ENCODE results near the gene LRP8. TPM values are rescaled to one million over a fixed set of nuclear protein-coding genes. Genes with fewer than 3 reads are reported as not detected.
A peak's percentile ranks its signal among the peaks of the same experiment; 100 is the strongest.

The LRP8 gene
- polyA plus RNA-seq, 1 donor (not counting 4 experiments of a cell fraction or from before 2014, with no cell fraction given), result 31.0 TPM

GRCh38 chr1:53362851-53363642 is 35.2 kb upstream of the LRP8 start:
- no peak for FAIRE-seq

GRCh38 chr1:53362270-53362669 is 34.4 kb upstream of the LRP8 start:
- FAIRE-seq, result no peak
- dilution Hi-C loops (cut with MboI; ENCODE audit: extremely low pct_ligation_motif_present, low sequenced_read_pairs), result no loop called here

More at GRCh38 chr1:53362851-53363642, 35.2 kb upstream of the LRP8 start:
- no peak overlapping the region for H3K4me3 ChIP-seq (ENCODE audit: control insufficient read depth in 2 of 3, extremely low read depth in 1 of 3, insufficient read depth in 2 of 3, low read depth in 1 of 3, low read length in 3 of 3)
- no peaks in the 10 kb centered on the region for H3K36me3 ChIP-seq (ENCODE audit: control insufficient read depth in 2 of 2, extremely low read depth in 1 of 2, insufficient read depth in 2 of 2, low read length in 2 of 2)
- H3K4me2 ChIP-seq (ENCODE audit: control insufficient read depth, extremely low read depth, insufficient read depth, low read depth, low read length), result no peak overlapping the region
- no peaks in the 10 kb centered on the region for H3K4me1 ChIP-seq (ENCODE audit: control insufficient read depth, extremely low read depth, insufficient read depth, low read length)
- no peaks in the 10 kb centered on the region for H3K79me2 ChIP-seq (ENCODE audit: control insufficient read depth, insufficient read depth, low read length)
- DNase-seq (ENCODE audit: low read depth, low spot score), result no peak
- H2AFZ ChIP-seq (ENCODE audit: control insufficient read depth, low read length), result no peak overlapping the region
- no peak overlapping the region for H3K27ac ChIP-seq (ENCODE audit: control insufficient read depth, insufficient read depth, low read length)
- peak in 2 of 3 experiments; percentile 4 to 17 for TF ChIP-seq CTCF (optimal IDR thresholded peaks at IDR 0.05 in 1 of 3, IDR thresholded peaks at IDR 0.05 in 1 of 3, conservative IDR thresholded peaks at IDR 0.05 in 1 of 3; ENCODE audit: extremely low read depth in 1 of 3, insufficient read depth in 2 of 3, low read length in 3 of 3)
- TF ChIP-seq EZH2 (IDR thresholded peaks at IDR 0.05; ENCODE audit: low read length), result no peak
- no peaks in the 10 kb centered on the region for H3K9me1 ChIP-seq (ENCODE audit: control insufficient read depth, extremely low read depth, insufficient read depth, low read length)
- H3K27me3 ChIP-seq (ENCODE audit: control insufficient read depth, extremely low read depth, insufficient read depth, low read length), result peaks cover 4% of the 10 kb centered on the region
- dilution Hi-C loops (cut with MboI; ENCODE audit: extremely low pct_ligation_motif_present, low sequenced_read_pairs), result no loop called here
- H3K9ac ChIP-seq (ENCODE audit: control insufficient read depth, extremely low read depth, insufficient read depth, low read length), result no peak overlapping the region
- H4K20me1 ChIP-seq (ENCODE audit: control insufficient read depth, extremely low read depth, insufficient read depth, low read length), result no peaks in the 10 kb centered on the region
- H3K9me3 ChIP-seq (ENCODE audit: control insufficient read depth, low read depth, low read length), result no peaks in the 10 kb centered on the region

More at GRCh38 chr1:53362270-53362669, 34.4 kb upstream of the LRP8 start:
- Histone ChIP-seq H3K4me1 (ENCODE audit: control insufficient read depth, extremely low read depth, insufficient read depth, low read length) (no peaks in the 10 kb centered on the region), H2AFZ (ENCODE audit: control insufficient read depth, low read length) (no peak overlapping the region), H3K9me1 (ENCODE audit: control insufficient read depth, extremely low read depth, insufficient read depth, low read length) (no peaks in the 10 kb centered on the region), H3K9me3 (ENCODE audit: control insufficient read depth, low read depth, low read length) (no peaks in the 10 kb centered on the region), H4K20me1 (ENCODE audit: control insufficient read depth, extremely low read depth, insufficient read depth, low read length) (no peaks in the 10 kb centered on the region), H3K36me3 (ENCODE audit: control insufficient read depth in 2 of 2, extremely low read depth in 1 of 2, insufficient read depth in 2 of 2, low read length in 2 of 2) (no peaks in the 10 kb centered on the region), H3K4me3 (ENCODE audit: control insufficient read depth in 2 of 3, extremely low read depth in 1 of 3, insufficient read depth in 2 of 3, low read depth in 1 of 3, low read length in 3 of 3) (no peak overlapping the region), H3K4me2 (ENCODE audit: control insufficient read depth, extremely low read depth, insufficient read depth, low read depth, low read length) (no peak overlapping the region), H3K79me2 (ENCODE audit: control insufficient read depth, insufficient read depth, low read length) (no peaks in the 10 kb centered on the region), H3K27ac (ENCODE audit: control insufficient read depth, insufficient read depth, low read length) (no peak overlapping the region), H3K27me3 (ENCODE audit: control insufficient read depth, extremely low read depth, insufficient read depth, low read length) (no peaks in the 10 kb centered on the region), H3K9ac (ENCODE audit: control insufficient read depth, extremely low read depth, insufficient read depth, low read length) (no peak overlapping the region)
- TF ChIP-seq CTCF (optimal IDR thresholded peaks at IDR 0.05 in 1 of 3, IDR thresholded peaks at IDR 0.05 in 1 of 3, conservative IDR thresholded peaks at IDR 0.05 in 1 of 3; ENCODE audit: extremely low read depth in 1 of 3, insufficient read depth in 2 of 3, low read length in 3 of 3) (no peak), EZH2 (IDR thresholded peaks at IDR 0.05; ENCODE audit: low read length) (no peak)
- no peak for DNase-seq (ENCODE audit: low read depth, low spot score)
